ENCODE results near the gene MYO3B. TPM values are rescaled to one million over a fixed set of nuclear protein-coding genes. Genes with fewer than 3 reads are reported as not detected.
A peak's percentile ranks its signal among the peaks of the same experiment; 100 is the strongest.

Gene MYO3B
- total RNA-seq, 1 experiment from 2014 or later = 0.63 TPM

DNA sequence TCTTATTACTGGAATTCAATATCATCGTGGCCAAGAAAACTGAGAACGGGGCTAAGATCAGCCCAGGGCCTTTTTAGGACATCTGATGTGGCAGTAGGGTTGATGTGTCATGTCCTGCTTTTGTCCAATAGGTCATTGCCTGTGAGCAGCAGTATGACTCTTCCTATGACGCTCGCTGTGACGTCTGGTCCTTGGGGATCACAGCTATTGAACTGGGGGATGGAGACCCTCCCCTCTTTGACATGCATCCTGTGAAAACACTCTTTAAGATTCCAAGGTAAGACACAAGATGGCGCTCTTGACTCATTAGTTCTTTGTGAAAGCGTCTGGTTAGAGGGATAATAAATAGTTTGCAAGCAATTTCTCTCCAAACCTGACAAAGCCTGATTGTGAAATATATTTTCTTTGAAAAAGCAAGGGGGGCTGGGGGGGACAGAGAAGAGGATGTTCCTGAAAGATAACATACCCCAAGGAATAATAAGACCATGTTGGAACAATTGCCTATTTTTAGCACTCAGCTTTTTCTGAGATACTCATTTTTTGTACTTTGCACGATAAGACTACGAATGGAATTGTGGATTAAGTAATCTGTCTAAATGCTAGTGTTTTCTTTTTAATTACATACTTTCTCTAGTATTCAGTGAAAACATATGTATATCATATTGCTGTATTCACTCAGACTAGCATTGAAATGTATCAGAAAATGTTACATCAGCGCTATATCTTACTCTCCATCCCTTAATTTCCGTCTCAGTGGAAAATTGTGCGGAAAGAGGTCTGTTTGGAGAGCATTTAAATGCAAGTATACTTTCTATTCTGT is 58.1 kb downstream of the MYO3B start:
- Histone ChIP-seq H2AFZ (ENCODE audit: low read length) (no peak overlapping the region), H3K4ac (ENCODE audit: low read depth, low read length) (no peak overlapping the region), H3K14ac (ENCODE audit: insufficient read depth, low read length) (no peak overlapping the region), H4K8ac (replicated peaks; ENCODE audit: insufficient read length, low read depth, low read length) (no peak overlapping the region), H3K79me2 (ENCODE audit: insufficient read depth, low read length) (no peaks in the 10 kb centered on the region), H3K27me3 (ENCODE audit: insufficient read depth, low read length) (no peaks in the 10 kb centered on the region), H3K23me2 (ENCODE audit: insufficient read length, low read depth, low read length, poor library complexity, severe bottlenecking) (no peaks in the 10 kb centered on the region), H3K27ac (ENCODE audit: insufficient read length, low read depth, low read length) (no peak overlapping the region), H3T11ph (ENCODE audit: low read length) (no peak overlapping the region), H2BK12ac (ENCODE audit: insufficient read length, low read depth, low read length) (no peak overlapping the region), H2BK20ac (ENCODE audit: low read depth, low read length, poor library complexity, severe bottlenecking) (no peak overlapping the region), H3K23ac (ENCODE audit: insufficient read length, low read depth, low read length) (no peak overlapping the region), H2AK5ac (ENCODE audit: insufficient read length, low read length) (no peak overlapping the region), H2BK120ac (ENCODE audit: low read depth, low read length, poor library complexity, severe bottlenecking) (no peak overlapping the region), H3K18ac (ENCODE audit: insufficient read length, low read depth, low read length) (no peak overlapping the region), H3K56ac (ENCODE audit: insufficient read length, low read depth, low read length) (no peak overlapping the region), H2BK15ac (ENCODE audit: low read depth, low read length) (no peak overlapping the region), H3K79me1 (ENCODE audit: insufficient read depth, low read depth, low read length, poor library complexity, severe bottlenecking) (no peaks in the 10 kb centered on the region), H3K4me1 (ENCODE audit: insufficient read depth, low read length) (0 out of 2 replicates have a peak, but pooled peaks cover 3% of the 10 kb centered on the region), H3K9ac (ENCODE audit: extremely low read depth, insufficient read length, low read length) (no peak overlapping the region), H3K4me2 (ENCODE audit: insufficient read depth, insufficient read length, low read length) (no peak overlapping the region), H4K5ac (ENCODE audit: insufficient read length, low read depth, low read length) (no peak overlapping the region), H3K9me3 (ENCODE audit: control insufficient read depth, low read depth, low read length) (no peaks in the 10 kb centered on the region), H4K20me1 (ENCODE audit: control insufficient read depth, insufficient read depth, insufficient read length) (no peaks in the 10 kb centered on the region), H4K91ac (ENCODE audit: insufficient read length, low read depth, low read length) (no peak overlapping the region), H2BK5ac (ENCODE audit: insufficient read length, low read length) (no peak overlapping the region)
- no peak overlapping the region for H3K4me3 Mint-ChIP-seq
- peaks cover 22 to 26% of the 10 kb centered on the region in 2 experiments for H3K4me1 Mint-ChIP-seq
- TF ChIP-seq CTCF (conservative IDR thresholded peaks at IDR 0.05) = peak; percentile 79
- WGBS (ENCODE audit: extremely low coverage, insufficient read length, low lambda C conversion rate) = no CpG with 5 or more reads among the region's 12 CpGs
- no peaks in the 10 kb centered on the region for H3K36me3 Mint-ChIP-seq (ENCODE audit: insufficient read depth in 1 of 3, low read depth in 3 of 3)
- peak; percentile 50 for DNase-seq
- H3K27me3 Mint-ChIP-seq (ENCODE audit: low read depth) = no peaks in the 10 kb centered on the region
- no peak overlapping the region for H3K27ac Mint-ChIP-seq
- no peaks in the 10 kb centered on the region; a peak in 1 of 5 replicates for H3K9me3 Mint-ChIP-seq

Data from H9 (cell line).